Psoas muscle (tissue), 8 donors: Measurements from ENCODE around the gene ASIC3. TPM values are rescaled to one million over a fixed set of nuclear protein-coding genes. Genes with fewer than 3 reads are reported as not detected.

Experiments
- ATAC-seq, 4 donors: fragments of 200-7000 bp; cut with Tn5 transposase; one replicate each; pipeline ENCODE4 v1.9.1; 2020; ENCODE audit warnings: moderate library complexity in 3 of 4, mild to moderate bottlenecking in 2 of 4
- DNase-seq, 2 donors: peaks; one replicate each; pipeline ENCODE4 v3.0.0-alpha.2; 2020
- H3K27ac ChIP-seq: fragments of 200-600 bp; one replicate; pipeline ENCODE4 v1.8.0; 2022
- H3K27me3 ChIP-seq, 3 donors: fragments of 200-600 bp in 1 of 3; one replicate each; pipeline versions ENCODE4 v1.6.1 to v1.8.0; 2013 to 2022; ENCODE audit warnings: low read length in 2 of 3, mild to moderate bottlenecking in 2 of 3, moderate library complexity in 1 of 3; ENCODE audit not compliant: insufficient read depth in 3 of 3
- H3K36me3 ChIP-seq, 2 donors: fragments of 200-600 bp in 1 of 2; one replicate each; pipeline versions ENCODE4 v1.6.1 to v1.8.0; 2013 to 2022; ENCODE audit warnings: low read depth in 1 of 2, mild to moderate bottlenecking in 1 of 2, moderate library complexity in 1 of 2; ENCODE audit not compliant: insufficient read depth in 1 of 2
- H3K4me1 ChIP-seq: fragments of 200-600 bp; one replicate; pipeline ENCODE4 v1.8.0; 2022
- H3K4me3 ChIP-seq: fragments of 200-600 bp; one replicate; pipeline ENCODE4 v1.8.0; 2022; ENCODE audit warnings: mild to moderate bottlenecking
- H3K9me3 ChIP-seq: fragments of 200-600 bp; one replicate; pipeline ENCODE4 v1.8.0; 2022
- WGBS, 3 donors: extraction: QIAGEN DNeasy Blood & Tissue Kit; methylation state at CpG; one replicate each; pipeline versions ENCODE4 v1.1.6 to v1.1.7; 2013; 5-methylcytosine and 5-hydroxymethylcytosine counted together
- intact Hi-C, 2 donors: fragments of 100-400 bp; cut with DNase I; formaldehyde crosslinking; loops; one replicate each; pipeline versions ENCODE4 v1.11.0 to v1.14.2; 2022
- polyA plus RNA-seq, 3 donors: library from polyadenylated mRNA; stranded (reverse); fragments of 200-250 nt; gene quantifications; one replicate each; pipeline ENCODE4 v1.2.3, GENCODE V29; 2013
- total RNA-seq, 4 donors: library from RNA; stranded (reverse); fragmentation: NEBNext Ultra II Directional in 2 of 4; extraction: Animal tissue kit (Norgen Biotek cat#: 25700) in 2 of 4; gene quantifications; one replicate each; pipeline versions ENCODE4 v1.2.1 to v1.2.4, GENCODE V29; 2021 to 2023
- TF ChIP-seq, protein P1 (sequence below): fragments of 200-600 bp; IDR thresholded peaks from one replicate; pipeline ENCODE4 v1.8.0; 2022; ENCODE audit warnings: antibody characterized with exemption
- donor health status: healthy with polysubstance abuse.
- donor health status: DM: no; HTN: no; CAD: no; lungs with moderate emphysema.
- donor health status: Bipolar disorder and iron deficiency.
- donor health status: healthy.
- donor health status: DM: yes; HTN: yes; CAD: no.
- donor health status: DM: no; HTN: no; CAD: no.
- donor health status: DM: no; HTN: no; CAD: no.
- donor health status: DM: yes; HTN: yes; CAD: no.

Gene ASIC3
- total and polyA plus RNA-seq, 7 donors = 1.8 to 6.2 (median 3.0) TPM

GRCh38 chr7:151095828-151096475 lies 47.6 kb downstream of the ASIC3 start:
- no peaks in the 10 kb centered on the region for H3K9me3 ChIP-seq
- no peaks in the 10 kb centered on the region for H3K27me3 ChIP-seq
- peaks cover 0 to 8% of the 10 kb centered on the region in 2 donors for H3K36me3 ChIP-seq
- no peak overlapping the region for H3K4me3 ChIP-seq
- DNase-seq = no peak
- TF ChIP-seq, protein P1, sequence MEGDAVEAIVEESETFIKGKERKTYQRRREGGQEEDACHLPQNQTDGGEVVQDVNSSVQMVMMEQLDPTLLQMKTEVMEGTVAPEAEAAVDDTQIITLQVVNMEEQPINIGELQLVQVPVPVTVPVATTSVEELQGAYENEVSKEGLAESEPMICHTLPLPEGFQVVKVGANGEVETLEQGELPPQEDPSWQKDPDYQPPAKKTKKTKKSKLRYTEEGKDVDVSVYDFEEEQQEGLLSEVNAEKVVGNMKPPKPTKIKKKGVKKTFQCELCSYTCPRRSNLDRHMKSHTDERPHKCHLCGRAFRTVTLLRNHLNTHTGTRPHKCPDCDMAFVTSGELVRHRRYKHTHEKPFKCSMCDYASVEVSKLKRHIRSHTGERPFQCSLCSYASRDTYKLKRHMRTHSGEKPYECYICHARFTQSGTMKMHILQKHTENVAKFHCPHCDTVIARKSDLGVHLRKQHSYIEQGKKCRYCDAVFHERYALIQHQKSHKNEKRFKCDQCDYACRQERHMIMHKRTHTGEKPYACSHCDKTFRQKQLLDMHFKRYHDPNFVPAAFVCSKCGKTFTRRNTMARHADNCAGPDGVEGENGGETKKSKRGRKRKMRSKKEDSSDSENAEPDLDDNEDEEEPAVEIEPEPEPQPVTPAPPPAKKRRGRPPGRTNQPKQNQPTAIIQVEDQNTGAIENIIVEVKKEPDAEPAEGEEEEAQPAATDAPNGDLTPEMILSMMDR = no peak
- no peaks in the 10 kb centered on the region for H3K4me1 ChIP-seq
- WGBS, 3 donors = 66 to 76% (median 70%) methylated on average over 17 of the region's 17 CpGs
- no peak for ATAC-seq
- no peak overlapping the region for H3K27ac ChIP-seq
- intact Hi-C loops = no loop called here

GRCh38 chr7:151099486-151100211 lies 51.3 kb downstream of the ASIC3 start:
- H3K4me3 ChIP-seq = no peak overlapping the region
- TF ChIP-seq, protein P1 = no peak
- H3K36me3 ChIP-seq = peaks cover 0 to 2% of the 10 kb centered on the region in 2 donors
- H3K27ac ChIP-seq = no peak overlapping the region
- peak in 1 of 2 donors; percentile 11 for DNase-seq
- H3K9me3 ChIP-seq = no peaks in the 10 kb centered on the region
- H3K4me1 ChIP-seq = no peaks in the 10 kb centered on the region
- no peaks in the 10 kb centered on the region for H3K27me3 ChIP-seq
- intact Hi-C loops = no loop called here
- 49 to 53% (median 50%) methylated on average over 20 of the region's 20 CpGs for WGBS, 3 donors
- ATAC-seq = peak in 1 of 4 donors; percentile 21

GRCh38 chr7:151100921-151101320 lies 52.6 kb downstream of the ASIC3 start:
- no peak overlapping the region for H3K4me3 ChIP-seq
- H3K27me3 ChIP-seq = no peaks in the 10 kb centered on the region
- WGBS, 3 donors = 89 to 95% (median 90%) methylated on average over 10 of the region's 10 CpGs
- H3K9me3 ChIP-seq = no peaks in the 10 kb centered on the region
- TF ChIP-seq, protein P1 = no peak
- DNase-seq (peak in 1 of 2 donors; percentile 12), ATAC-seq (no peak)
- intact Hi-C loops = no loop called here
- H3K36me3 ChIP-seq = peaks cover 0 to 8% of the 10 kb centered on the region in 2 donors
- no peak overlapping the region for H3K27ac ChIP-seq
- no peaks in the 10 kb centered on the region for H3K4me1 ChIP-seq

DNA sequence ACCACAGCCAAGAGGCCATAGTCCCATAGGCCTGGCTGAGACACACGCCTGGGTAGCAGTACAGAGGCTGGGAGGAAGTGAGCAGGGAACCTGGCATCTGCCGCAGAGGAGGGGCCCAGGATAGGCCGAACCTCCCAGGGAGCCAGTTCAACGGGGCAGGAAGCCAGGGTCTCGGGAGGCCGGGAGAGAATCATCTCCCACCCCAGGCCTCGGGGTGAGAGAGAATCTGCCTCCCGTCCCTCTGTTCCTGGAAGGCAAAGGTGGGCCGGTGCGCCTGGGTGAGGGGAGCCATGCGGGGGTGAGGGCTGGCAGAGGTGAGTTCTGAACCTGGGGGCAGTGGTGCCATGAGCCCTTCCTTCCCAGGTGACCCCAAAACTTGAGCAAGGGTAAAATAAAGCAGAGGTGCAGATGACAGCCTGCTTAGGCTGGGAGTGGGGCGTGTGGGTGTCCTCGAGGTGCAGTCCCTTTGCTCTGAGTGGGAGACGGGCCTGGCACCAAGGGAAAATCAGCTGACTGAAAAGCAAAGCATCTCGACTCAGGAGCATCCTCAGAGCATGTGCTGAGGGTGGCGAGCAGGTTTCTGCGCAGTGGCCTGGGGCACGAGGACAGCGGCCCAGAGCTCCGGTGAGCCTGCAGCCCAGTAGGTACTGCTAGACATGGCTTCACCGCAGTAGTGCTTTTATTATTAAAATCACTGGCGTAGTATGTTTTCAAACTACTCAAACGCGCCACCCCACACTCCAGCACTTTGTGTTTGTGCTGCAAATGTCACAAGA lies 53.5 kb downstream of the ASIC3 start:
- no peak for ATAC-seq
- peak in 1 of 2 donors; percentile 15 for DNase-seq
- no peak overlapping the region for H3K27ac ChIP-seq
- no peaks in the 10 kb centered on the region for H3K9me3 ChIP-seq
- TF ChIP-seq, protein P1 = no peak
- H3K27me3 ChIP-seq = no peaks in the 10 kb centered on the region
- 81 to 87% (median 86%) methylated on average over 23 to 24 of the region's 24 CpGs for WGBS, 3 donors
- no peaks in the 10 kb centered on the region for H3K4me1 ChIP-seq
- intact Hi-C loops = no loop called here
- peaks cover 0 to 8% of the 10 kb centered on the region in 2 donors for H3K36me3 ChIP-seq
- H3K4me3 ChIP-seq = no peak overlapping the region

Other genes starting within 250 kb of the ASIC3 start
- 10 to 100 TPM in 1 of 4 donors, 1 to 10 TPM in 3; 3.4 to 15.9 (median 4.9) TPM for gene TMEM176B, start 248.2 kb upstream of the ASIC3 start, total RNA-seq
- gene TMEM176B, start 248.2 kb upstream of the ASIC3 start, polyA plus RNA-seq = 1 to 10 TPM; 2.2 to 5.6 (median 3.9) TPM
- gene TMEM176A, start 247.8 kb upstream of the ASIC3 start, total RNA-seq = 10 to 100 TPM in 1 of 4 donors, 1 to 10 TPM in 3; 2.9 to 13.7 (median 4.2) TPM
- gene TMEM176A, start 247.8 kb upstream of the ASIC3 start, polyA plus RNA-seq = 1 to 10 TPM; 2.3 to 3.2 (median 3.0) TPM
- gene AOC1, start 196.0 kb upstream of the ASIC3 start, total RNA-seq = under 1 TPM in 1 of 4 donors, not detected in 3; 0.08 TPM
- gene AOC1, start 196.0 kb upstream of the ASIC3 start, polyA plus RNA-seq = under 1 TPM in 1 of 3 donors, not detected in 2; 0.25 TPM
- gene KCNH2, start 70.2 kb upstream of the ASIC3 start, total RNA-seq = under 1 TPM; 0.21 to 0.39 (median 0.22) TPM
- under 1 TPM; 0.18 to 0.48 (median 0.20) TPM for gene KCNH2, start 70.2 kb upstream of the ASIC3 start, polyA plus RNA-seq
- 10 to 100 TPM in 1 of 4 donors, 1 to 10 TPM in 3; 5.8 to 13.2 (median 6.3) TPM for gene NOS3, start 57.5 kb upstream of the ASIC3 start, total RNA-seq
- gene NOS3, start 57.5 kb upstream of the ASIC3 start, polyA plus RNA-seq = 1 to 10 TPM; 1.4 to 5.7 (median 5.0) TPM
- gene ATG9B, start 24.0 kb upstream of the ASIC3 start, total RNA-seq = not detected
- gene ATG9B, start 24.0 kb upstream of the ASIC3 start, polyA plus RNA-seq = under 1 TPM; 0.12 to 0.18 (median 0.18) TPM
- 10 to 100 TPM; 13.2 to 20.7 (median 19.2) TPM for gene ABCB8, start 20.1 kb upstream of the ASIC3 start, total RNA-seq
- gene ABCB8, start 20.1 kb upstream of the ASIC3 start, polyA plus RNA-seq = 10 to 100 TPM in 2 of 3 donors, 1 to 10 TPM in 1; 9.3 to 16.6 (median 12.9) TPM
- 1 to 10 TPM; 3.8 to 6.4 (median 5.4) TPM for gene CDK5, start 9.4 kb downstream of the ASIC3 start, total RNA-seq
- gene CDK5, start 9.4 kb downstream of the ASIC3 start, polyA plus RNA-seq = 10 to 100 TPM in 1 of 3 donors, 1 to 10 TPM in 2; 5.7 to 15.2 (median 6.2) TPM
- gene SLC4A2, start 11.1 kb downstream of the ASIC3 start, total RNA-seq = 10 to 100 TPM; 26.5 to 36.0 (median 31.3) TPM
- 10 to 100 TPM; 26.9 to 39.8 (median 33.5) TPM for gene SLC4A2, start 11.1 kb downstream of the ASIC3 start, polyA plus RNA-seq
- 100 to 1,000 TPM in 3 of 4 donors, 10 to 100 TPM in 1; 87.1 to 126 (median 111) TPM for gene FASTK, start 32.3 kb downstream of the ASIC3 start, total RNA-seq
- 100 to 1,000 TPM; 132 to 194 (median 151) TPM for gene FASTK, start 32.3 kb downstream of the ASIC3 start, polyA plus RNA-seq
- 10 to 100 TPM; 41.7 to 55.5 (median 44.4) TPM for gene TMUB1, start 35.0 kb downstream of the ASIC3 start, total RNA-seq
- gene TMUB1, start 35.0 kb downstream of the ASIC3 start, polyA plus RNA-seq = 100 to 1,000 TPM in 1 of 3 donors, 10 to 100 TPM in 2; 76.9 to 121 (median 85.3) TPM
- gene AGAP3, start 37.9 kb downstream of the ASIC3 start, total RNA-seq = 10 to 100 TPM; 39.3 to 52.2 (median 51.4) TPM
- 10 to 100 TPM; 38.4 to 75.3 (median 44.7) TPM for gene AGAP3, start 37.9 kb downstream of the ASIC3 start, polyA plus RNA-seq
- 1 to 10 TPM in 1 of 4 donors, under 1 TPM in 2, not detected in 1; 0.38 to 1.9 (median 0.91) TPM for gene GBX1, start 119.2 kb downstream of the ASIC3 start, total RNA-seq
- under 1 TPM; 0.07 to 0.93 (median 0.21) TPM for gene GBX1, start 119.2 kb downstream of the ASIC3 start, polyA plus RNA-seq
- gene ASB10, start 138.7 kb downstream of the ASIC3 start, total RNA-seq = 10 to 100 TPM in 3 of 4 donors, 1 to 10 TPM in 1; 9.7 to 29.6 (median 23.0) TPM
- 10 to 100 TPM in 2 of 3 donors, 1 to 10 TPM in 1; 3.8 to 25.2 (median 22.5) TPM for gene ASB10, start 138.7 kb downstream of the ASIC3 start, polyA plus RNA-seq
- gene H2BK1, start 162.0 kb downstream of the ASIC3 start, total RNA-seq = under 1 TPM in 1 of 4 donors, not detected in 3; 0.83 TPM
- gene H2BK1, start 162.0 kb downstream of the ASIC3 start, polyA plus RNA-seq = not detected
- 10 to 100 TPM; 35.7 to 66.7 (median 57.5) TPM for gene ABCF2, start 178.7 kb downstream of the ASIC3 start, total RNA-seq
- gene ABCF2, start 178.7 kb downstream of the ASIC3 start, polyA plus RNA-seq = 10 to 100 TPM; 49.8 to 94.0 (median 66.3) TPM
- 10 to 100 TPM in 3 of 4 donors, 1 to 10 TPM in 1; 8.8 to 19.8 (median 11.4) TPM for gene CHPF2, start 184.0 kb downstream of the ASIC3 start, total RNA-seq
- 10 to 100 TPM in 1 of 3 donors, 1 to 10 TPM in 2; 5.3 to 19.2 (median 8.0) TPM for gene CHPF2, start 184.0 kb downstream of the ASIC3 start, polyA plus RNA-seq
- 100 to 1,000 TPM in 3 of 4 donors, 10 to 100 TPM in 1; 92.5 to 138 (median 108) TPM for gene SMARCD3, start 200.2 kb downstream of the ASIC3 start, total RNA-seq
- 10 to 100 TPM; 38.3 to 75.8 (median 58.5) TPM for gene SMARCD3, start 200.2 kb downstream of the ASIC3 start, polyA plus RNA-seq